ENCODE measurements around the gene CES3.

DNA sequence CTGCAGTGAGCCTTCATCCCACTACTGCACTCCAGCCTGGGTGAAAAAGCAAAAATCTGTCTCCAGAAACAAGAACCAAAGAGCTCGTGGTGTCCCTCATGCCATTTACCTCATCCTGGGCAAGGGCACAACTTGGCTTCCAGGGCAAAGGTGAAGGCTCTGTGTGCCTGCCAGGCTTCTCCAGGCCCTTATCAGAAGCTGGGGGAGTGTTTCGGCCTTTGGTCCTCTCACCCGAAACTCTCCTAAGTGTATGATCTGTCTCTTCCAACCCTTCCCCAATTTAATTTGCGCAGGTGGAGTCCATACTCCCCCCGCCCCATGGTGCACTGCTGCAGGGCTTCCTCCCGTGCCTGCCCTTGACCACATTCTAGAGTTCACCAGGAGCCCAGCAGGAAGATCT, 24.6 kb upstream of the CES3 start:
- no peak for TF ChIP-seq YY1 (IDR thresholded peaks at IDR 0.05; ENCODE audit: insufficient read depth, insufficient read length)
- no peak for TF ChIP-seq ZNF274 (IDR thresholded peaks at IDR 0.05; ENCODE audit: low read depth, low read length)
- TF ChIP-seq SUZ12 (IDR thresholded peaks at IDR 0.05; ENCODE audit: extremely low read depth, insufficient read depth, insufficient read length), result no peak
